ENCODE results near the gene TCEA3.

Gene TCEA3

DNA sequence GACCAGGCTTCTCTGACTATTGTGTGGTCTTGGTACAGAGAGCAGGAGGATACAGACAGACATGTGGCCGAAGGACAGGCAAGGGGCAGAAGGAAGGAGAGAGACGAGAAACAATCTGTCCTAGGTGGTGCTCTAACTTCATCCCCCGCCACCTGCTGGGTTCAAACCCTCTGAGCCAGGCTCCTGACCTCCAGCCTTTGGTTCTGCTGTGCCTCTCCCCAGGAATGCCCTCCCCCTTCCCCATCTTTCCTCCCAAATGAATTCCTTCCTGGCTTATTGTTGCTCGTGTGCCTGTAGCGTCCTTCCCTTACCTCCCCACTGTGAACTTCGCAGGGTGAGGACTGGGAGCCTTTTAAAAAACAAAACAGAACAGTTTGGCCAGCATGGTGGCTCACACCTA lies 5.4 kb downstream of the TCEA3 start:
- no peak for DNase-seq

DNA sequence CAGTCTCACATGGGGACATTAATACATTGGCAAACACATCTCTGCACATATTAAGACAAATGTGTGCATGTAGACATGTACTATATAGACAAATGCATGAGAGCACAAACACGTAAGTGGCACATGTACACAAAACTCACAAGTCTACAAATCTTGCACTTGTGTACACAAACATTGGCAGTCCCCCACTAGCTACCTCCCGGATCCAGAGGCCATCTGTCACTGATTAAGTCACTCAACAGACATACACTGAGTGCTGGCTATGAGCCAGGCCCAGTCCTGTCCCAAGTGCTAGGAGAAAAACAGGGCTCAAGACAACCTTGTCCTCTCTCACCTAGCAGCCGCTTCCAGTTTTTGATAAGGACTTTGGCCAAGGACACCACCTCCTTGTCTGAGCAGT lies 7.0 kb downstream of the TCEA3 start:
- DNase-seq: no peak

DNA sequence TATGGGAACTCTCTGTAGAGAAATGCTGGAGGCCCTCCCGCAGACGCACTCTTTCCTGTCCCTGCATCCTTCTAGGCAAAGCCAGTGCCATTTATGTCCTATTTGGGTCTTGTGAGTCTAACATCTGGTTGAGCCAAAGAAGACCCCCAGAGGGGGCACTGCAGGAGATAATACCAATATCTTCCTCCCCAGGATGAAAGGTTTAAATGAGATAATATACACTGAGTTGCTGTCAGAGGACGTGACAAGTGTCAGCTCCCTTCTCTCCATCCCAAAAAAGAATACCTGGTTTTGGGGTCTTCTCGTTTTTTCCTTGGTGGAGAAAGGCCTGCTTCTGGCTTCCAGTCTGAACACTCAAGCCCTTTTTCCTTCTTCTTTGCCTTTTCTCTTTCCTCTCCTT lies 7.6 kb downstream of the TCEA3 start:
- no peak for DNase-seq

DNA sequence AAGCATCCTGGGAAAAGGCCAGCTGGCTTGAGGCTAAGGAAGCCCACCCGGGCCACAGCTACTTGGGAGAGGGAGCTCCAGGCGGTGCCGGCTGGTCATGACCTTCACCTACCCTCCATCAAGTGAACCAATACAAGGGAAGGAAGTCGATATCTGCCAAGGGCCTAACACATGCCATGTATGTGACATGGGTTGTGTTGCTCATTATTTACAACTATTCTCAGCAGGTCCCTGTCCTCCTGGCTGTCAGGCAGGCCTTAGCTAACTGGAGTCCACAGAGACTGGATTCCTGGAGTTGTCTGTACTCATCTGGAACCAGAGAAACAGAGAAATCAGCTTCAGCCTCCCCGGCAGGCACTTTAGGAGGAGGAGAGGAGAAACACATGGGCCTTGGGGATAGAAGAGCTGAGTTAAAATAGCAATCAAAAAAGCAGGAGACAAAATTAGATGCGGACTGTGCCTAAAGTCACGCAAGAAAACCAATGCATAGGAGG lies 15.7 kb downstream of the TCEA3 start:
- no peak for DNase-seq

DNA sequence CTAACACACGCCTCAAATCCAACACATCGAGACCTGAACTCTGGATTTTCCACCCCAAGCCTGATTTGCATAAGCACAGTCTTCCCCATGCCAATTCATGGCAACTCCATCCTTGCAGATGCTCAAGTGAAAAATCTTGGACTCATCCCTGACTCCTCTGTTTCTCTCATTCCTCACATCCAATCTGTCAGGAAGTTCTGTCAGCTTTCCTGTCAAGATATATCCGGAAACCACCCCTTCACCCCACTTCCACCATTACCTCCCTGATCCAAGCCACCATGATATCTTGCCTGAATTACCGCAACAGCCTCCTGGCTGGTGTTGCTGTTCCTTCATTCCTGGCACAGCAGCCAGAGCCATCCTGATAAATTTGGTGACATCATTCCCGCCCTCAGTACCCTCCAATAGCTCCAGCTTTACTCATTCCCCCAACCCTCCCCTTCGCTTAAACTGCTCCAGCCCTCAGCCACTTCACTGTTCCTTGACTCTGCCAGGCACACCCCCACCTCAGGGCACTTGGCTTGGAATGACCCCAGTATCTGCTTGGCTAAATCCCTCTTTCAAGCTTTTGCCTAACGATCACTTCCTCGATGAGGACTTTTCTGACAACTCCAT lies 17.4 kb downstream of the TCEA3 start:
- DNase-seq: no peak

DNA sequence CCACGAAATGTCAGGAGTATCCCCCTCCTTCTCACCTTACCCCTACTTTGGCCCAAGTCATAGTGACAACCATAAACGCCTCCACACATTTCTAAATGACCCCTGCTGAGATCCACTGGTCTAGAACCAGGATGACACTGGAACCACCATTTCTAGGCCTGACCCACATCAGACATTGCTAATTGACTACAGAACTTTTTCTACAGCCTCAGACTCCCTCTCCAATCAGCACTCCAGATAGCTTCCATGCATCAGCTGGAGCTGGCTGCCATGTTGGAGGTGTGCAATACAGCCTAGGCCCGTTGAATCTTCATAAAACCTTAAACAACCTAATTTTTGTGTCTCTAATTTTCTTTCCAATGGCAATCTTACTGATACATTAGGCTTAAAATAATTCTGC lies 18.6 kb downstream of the TCEA3 start:
- DNase-seq: no peak

DNA sequence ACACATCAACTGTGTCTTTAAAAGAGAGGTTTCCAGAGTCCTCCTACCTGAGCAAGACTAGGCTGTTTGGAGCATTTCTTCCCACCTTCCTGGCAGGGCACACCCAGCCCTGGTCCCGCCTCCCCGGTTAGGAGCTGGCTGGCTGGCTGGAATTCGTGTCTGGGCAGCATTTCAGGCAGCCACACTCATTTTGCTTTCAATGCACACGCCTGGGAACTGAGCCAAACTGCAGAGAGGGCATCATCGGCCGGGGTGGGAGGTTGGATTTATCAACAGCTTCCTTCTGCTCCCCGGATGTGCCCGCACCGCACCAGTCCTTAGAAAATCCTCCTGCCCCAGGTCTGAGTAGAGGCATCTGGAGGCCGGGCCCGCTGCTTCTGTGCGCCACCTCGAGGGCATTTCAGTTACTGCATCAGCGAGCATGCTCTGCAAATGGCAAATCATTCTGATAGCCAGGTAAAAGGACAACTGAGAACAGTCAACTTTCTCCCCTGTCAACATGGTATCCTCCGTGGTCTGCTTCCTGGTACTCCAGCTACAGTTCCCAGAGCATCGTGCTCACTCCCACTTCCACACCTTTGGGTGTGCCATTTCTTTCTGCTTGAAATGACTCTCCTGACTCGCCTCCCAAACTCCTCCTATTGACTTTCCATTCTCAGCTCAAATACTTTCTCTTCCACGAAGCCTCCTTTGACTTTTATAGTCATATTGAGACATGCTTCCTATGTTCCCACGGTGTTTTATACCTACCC lies 20.6 kb downstream of the TCEA3 start:
- peak; percentile 75 for DNase-seq

DNA sequence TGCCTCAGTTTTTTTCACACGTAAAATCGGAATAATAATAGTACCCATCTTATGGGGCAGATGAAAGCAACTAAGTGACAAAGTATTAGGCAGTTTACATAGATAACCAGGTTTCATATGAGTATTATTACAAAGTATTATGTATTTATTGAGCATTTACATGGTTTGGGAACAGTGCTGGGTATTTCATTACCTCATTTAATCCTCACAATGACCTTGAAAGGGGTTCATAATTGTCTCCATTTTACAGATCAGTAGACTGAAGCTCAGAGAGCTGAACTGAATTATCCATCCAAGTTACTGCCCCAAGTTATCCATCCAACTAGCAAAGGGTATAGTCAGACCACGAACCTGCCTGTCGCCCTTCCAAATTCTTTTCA lies 21.2 kb downstream of the TCEA3 start:
- DNase-seq: no peak

DNA sequence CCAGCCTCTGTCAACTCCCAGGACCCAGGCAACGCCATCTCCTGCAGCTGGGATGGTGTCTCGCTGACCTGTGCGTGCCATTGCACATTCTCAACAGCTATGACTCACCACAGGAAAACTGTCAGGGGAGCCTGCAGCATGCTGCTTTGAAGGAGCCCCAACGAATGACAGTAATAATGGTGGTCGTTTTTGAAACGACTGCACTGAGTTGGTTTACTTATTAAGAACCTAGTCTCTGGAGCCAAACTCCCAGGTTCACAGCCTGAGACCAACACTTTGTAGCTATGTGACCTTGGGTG lies 21.6 kb downstream of the TCEA3 start:
- no peak for DNase-seq

DNA sequence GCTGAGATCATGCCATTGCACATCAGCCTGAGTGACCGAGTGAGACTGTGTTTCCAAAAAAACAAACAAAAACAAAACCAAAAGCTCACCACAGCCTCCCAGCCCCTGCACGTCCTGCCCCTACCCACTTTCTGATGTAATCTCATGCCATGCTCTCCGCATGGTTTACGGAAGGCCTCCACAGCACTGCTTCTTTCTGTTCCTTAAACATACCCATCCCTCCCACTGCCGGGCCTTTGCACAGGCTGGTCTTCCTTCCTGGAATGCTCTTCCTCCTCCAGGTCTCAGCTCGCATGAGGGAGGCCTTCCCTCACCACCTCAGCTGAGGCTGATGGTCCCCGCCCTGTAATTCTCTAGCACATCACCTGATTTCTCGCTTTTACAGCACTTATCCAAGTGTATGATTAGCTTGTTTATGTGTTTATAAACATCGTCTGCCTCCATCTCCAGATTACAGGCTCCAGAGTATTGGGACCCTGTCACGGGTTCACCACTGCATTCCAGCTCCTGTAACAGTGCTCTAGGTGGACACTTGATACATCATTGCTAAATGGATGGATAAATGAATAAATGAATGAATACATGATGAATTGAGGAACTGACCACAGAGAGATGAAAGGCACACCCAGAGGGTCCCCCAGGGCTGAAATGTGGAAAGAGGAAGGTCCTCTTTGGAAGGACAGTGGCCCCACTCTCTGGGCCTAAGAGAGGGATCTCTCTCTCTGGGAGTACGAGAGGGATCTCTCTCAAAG lies 22.1 kb downstream of the TCEA3 start:
- DNase-seq: peak; percentile 98

DNA sequence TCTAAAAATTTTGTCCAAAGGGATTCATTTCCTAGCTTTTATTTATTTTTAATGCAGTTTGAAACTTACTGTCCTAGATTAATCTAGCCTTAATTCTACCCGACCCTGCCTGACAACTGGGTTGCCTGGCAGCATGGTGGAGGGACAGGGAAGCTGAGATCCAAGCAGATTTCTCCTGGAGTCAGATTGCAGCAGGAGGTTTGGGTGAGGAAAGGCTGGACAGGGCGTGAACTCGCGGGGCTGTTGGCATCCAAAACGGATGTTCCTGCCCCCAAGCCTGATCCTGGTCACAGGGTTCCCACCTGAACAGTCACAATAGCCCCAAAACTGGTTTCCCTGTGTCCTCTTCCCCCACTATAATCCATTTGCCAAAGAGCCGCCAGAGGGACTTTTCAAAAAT lies 23.2 kb downstream of the TCEA3 start:
- no peak for DNase-seq

DNA sequence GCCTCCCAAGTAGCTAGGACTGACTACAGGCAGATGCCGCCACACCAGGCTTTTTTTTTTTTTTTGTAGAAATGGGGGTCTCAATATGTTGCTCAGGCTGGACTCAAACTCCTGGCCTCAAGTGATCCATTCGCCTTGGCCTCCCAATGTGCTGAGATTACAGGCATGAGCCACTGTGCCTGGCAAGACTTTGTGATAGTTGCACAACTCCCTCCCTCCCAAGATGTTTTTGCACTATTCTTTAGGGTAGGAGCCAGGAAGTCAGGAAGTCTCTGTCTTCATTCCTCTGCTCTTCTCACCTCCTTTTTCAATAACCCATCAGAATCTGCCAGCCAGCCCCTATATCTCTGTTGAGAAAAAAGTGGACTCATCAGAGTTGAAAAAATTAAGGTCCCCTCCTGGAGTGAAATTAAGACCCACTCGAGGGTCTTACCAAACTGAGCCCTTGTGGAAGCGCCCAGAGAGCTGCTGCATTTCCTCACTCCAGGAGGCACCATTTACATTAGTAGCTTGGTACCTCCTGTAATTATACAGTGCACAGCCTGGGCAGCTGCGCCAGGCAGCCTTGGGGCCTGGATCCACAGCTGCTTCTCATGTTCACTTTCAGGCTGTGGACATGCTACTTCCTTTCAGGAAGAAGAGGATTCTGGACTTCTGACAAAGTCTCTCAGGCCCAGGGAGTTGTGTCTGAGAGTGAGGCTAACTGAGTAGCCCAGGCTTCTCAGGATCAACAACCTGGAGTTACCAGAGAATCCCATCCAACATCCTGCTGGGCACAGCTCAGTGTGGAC lies 24.0 kb downstream of the TCEA3 start:
- DNase-seq: no peak

DNA sequence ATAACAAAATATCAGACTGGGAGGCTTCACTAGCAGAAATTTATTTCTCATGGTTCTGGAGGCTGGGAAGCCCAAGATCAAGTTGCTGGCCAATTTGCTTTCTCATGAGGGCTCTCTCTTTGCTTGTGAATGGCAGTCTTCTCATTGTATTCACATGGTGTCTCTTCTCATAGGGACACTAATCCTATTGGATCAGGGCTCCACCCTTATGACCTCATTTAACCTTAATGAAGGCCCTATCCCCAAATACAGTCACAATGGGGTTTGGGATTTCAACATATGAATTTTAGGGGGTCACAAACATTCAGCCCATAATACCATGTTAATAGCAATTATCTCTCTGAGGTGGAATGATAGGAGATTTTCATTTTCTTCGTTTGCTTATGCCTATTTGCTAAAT lies 25.3 kb downstream of the TCEA3 start:
- DNase-seq: no peak

DNA sequence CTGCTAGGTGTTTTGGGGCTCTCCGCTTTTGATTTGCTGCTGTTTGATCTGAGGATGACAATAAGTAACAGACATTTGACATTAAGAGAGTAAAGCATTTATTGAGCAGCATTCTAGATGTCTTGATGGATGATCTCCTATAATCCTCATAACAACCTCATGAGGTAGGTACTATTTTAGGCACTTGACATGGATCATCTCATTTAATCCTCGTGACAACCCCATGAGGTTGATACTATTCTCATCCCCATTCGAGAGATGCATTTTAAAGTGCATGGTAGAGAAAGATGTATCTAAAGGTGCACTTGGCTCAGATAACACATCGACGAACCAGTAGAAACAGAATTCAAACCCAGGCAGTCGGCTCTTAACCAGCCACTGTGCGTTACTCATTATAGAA lies 26.6 kb downstream of the TCEA3 start:
- DNase-seq: no peak

DNA sequence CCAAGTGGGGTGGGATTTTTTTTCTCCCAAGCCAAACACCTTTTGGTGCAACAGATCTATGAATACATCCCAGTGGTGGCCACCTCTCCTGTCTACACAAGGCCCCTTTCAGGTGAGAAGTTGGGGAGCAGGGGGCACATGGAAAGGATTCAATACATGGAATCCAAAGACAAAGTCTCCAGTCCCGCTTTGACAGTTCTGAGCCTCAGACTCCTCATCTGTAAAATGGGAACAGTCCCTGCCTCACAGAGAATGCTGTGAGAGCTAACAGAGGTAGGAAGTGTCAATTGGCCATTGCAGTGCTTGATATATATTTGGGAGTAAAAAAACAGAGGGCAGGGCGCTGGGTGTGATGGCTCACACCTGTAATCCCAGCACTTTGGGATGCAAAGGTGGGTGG lies 28.2 kb downstream of the TCEA3 start:
- no peak for DNase-seq

DNA sequence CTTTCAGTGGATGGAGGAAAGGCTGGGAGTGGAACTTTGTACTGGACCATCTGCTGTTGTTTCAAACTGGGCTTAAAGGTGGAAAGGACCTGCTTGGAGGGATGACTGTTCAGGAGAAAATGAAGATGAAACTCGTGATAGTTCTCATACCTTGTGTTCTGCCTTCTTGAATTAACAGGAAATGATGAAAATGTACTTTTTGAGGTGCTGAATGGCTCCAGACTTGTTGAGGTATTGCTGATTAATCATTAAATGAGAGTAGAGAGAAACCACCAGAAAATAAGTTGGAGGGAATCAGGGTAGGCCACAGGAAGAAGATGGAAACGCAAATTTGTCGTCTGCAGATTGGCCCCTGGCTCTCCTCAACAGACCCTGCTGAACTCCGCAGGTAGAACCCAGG lies 28.7 kb downstream of the TCEA3 start:
- no peak for DNase-seq

DNA sequence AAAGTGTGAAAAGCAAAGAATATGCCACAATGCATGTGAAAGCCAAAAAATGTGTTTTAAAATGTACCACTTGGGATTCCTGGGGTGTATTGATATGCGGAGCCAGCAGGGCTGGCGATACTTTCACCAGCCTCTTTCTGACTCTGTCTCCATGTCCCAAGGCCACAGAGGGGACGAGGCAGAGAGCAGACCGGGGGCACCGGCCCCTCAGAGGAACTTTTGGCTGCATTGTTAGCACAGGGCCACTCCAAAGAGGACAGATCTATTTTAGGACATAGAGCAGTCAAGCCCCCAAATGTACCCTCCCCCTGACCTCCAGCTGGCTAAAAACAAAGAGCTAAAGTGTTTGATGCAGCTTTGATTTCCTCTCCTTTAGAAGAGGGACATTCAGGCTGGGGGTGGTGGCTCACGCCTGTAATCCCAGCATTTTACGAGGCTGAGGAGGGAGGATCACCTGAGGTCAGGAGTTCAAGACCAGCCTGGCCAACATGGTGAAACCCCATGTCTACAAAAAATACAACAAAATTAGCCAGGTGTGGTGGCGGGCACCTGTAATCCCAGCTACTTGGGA lies 29.3 kb downstream of the TCEA3 start:
- DNase-seq: no peak

DNA sequence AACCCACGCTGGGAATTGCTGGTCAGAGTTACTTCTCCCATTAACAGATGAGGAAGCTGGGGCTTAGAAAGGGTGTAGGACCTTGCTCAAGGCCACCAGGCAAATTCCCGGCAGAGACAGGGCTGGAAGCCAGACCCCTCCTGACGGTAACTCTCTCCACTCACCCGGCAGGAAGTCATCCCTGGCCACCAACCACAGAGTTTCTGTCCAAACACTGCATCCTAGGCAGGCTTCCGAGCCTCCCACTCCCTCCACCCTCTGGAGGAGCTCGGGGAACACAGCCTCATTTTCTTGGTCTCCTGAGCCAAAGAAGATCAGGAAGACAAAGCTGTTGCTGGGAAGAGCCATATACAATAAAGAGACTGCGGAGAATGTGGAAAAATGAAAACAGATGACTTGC lies 29.9 kb downstream of the TCEA3 start:
- no peak for DNase-seq

DNA sequence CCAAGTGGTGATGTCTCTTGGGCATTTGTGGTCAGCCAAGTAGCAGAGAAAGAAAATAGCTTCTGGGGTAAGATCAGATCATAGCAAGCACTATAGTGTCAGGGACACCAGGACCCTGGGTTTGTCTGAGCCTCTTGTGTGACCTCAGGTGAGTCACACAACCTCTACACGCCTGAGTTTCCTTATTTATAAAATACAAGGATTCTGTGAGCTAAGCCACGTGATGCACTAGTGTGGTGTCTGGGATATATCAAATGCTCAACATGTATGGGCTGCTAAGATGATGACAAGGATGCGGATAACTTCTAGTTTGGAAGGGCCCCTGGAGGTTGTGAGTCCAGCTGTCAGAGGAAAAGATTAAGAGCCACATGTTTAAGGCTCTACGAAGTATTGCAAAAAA lies 30.4 kb downstream of the TCEA3 start:
- no peak for DNase-seq

DNA sequence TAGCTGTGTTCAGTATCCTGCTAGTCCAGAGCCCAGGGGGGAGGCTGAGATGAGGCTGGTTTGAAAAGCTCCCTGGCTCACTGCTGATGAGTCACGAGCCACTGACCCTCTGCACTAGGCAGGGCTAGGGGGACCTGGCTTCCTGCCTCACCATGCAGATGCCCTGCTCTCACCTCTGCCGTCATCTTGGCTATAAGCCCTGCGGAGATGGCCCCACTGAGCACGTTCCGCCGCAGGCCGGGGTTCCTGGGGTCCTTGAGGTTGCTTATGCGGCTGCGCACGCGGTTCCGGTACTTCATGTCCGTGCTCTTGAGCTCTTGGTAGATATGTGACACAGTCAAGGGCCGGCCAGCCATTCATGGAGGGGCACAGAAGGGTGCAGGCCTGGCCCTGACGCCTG lies 30.8 kb downstream of the TCEA3 start:
- no peak for DNase-seq

DNA sequence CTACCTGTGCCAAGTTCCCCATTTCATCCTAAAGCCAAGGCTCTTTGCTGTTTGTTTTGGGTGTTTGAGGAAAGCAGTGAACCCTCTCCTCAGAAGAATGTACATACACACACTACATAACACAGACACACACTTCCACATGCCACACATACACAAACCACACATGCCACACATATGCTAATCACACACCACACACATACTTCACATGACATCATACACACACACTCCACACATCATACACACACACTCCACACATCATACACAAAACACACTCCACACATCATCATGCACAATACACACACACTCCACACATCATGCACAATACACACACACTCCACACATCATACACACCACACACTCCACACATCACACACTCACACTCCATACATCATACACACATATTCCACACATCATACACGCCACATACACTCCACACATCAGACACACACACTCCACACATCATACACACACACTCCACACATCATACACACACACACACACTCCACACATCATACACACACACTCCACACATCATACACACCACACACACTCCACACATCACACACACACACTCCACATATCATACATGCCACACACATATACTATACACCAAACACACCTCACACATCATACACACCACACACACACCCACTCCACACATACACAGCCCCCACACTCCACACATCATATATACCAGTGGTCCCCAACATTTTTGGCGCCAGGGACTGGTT lies 32.3 kb downstream of the TCEA3 start:
- no peak for DNase-seq

DNA sequence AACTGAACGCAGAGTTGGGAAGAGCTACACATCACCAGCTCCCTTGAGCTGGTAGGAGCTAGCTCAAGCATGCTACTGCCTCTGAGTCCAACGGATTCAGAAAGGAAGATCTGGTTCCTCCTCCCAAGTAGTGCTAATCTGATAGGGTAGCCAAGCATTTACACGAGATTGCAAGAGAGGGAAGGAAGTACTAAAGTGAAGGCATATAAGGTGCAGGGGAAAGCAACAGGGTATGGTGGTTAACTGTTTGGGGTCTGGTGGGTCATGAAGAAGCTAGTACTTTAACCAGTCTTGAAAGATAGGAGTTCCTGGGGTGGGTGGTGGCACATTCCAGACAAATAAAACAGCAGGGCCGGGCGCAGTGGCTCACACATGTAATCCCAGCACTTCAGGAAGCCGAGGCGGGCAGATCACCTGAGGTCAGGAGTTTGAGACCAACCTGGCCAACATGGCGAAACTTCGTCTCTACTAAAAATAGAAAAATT lies 34.7 kb downstream of the TCEA3 start:
- DNase-seq: no peak
